ENCODE results near the gene TOX3. TPM values are rescaled to one million over a fixed set of nuclear protein-coding genes. Genes with fewer than 3 reads are reported as not detected.

Gene TOX3
- total RNA-seq, 1 experiment from 2014 or later, result 20.2 TPM

GRCh38 chr16:52544703-52545102 is 2.2 kb downstream of the TOX3 start (continued):
- TF ChIP-seq ZNF671 (CRISPR knock-in tag; IDR thresholded peaks at IDR 0.05), result no peak
- TF ChIP-seq CDX4 (CRISPR knock-in tag; IDR thresholded peaks at IDR 0.05; ENCODE audit: borderline replicate concordance), result no peak
- TF ChIP-seq, protein P1, sequence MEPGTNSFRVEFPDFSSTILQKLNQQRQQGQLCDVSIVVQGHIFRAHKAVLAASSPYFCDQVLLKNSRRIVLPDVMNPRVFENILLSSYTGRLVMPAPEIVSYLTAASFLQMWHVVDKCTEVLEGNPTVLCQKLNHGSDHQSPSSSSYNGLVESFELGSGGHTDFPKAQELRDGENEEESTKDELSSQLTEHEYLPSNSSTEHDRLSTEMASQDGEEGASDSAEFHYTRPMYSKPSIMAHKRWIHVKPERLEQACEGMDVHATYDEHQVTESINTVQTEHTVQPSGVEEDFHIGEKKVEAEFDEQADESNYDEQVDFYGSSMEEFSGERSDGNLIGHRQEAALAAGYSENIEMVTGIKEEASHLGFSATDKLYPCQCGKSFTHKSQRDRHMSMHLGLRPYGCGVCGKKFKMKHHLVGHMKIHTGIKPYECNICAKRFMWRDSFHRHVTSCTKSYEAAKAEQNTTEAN (CRISPR knock-in tag; IDR thresholded peaks at IDR 0.05), result no peak
- TF ChIP-seq, protein P2, sequence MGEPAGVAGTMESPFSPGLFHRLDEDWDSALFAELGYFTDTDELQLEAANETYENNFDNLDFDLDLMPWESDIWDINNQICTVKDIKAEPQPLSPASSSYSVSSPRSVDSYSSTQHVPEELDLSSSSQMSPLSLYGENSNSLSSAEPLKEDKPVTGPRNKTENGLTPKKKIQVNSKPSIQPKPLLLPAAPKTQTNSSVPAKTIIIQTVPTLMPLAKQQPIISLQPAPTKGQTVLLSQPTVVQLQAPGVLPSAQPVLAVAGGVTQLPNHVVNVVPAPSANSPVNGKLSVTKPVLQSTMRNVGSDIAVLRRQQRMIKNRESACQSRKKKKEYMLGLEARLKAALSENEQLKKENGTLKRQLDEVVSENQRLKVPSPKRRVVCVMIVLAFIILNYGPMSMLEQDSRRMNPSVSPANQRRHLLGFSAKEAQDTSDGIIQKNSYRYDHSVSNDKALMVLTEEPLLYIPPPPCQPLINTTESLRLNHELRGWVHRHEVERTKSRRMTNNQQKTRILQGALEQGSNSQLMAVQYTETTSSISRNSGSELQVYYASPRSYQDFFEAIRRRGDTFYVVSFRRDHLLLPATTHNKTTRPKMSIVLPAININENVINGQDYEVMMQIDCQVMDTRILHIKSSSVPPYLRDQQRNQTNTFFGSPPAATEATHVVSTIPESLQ (CRISPR knock-in tag; IDR thresholded peaks at IDR 0.05), result no peak

GRCh38 chr16:52543654-52544053 is 3.3 kb downstream of the TOX3 start:
- H3K9me3 Mint-ChIP-seq, result no peaks in the 10 kb centered on the region
- peak overlapping the region; percentile 29 for H3K4me3 Mint-ChIP-seq
- H3K36me3 Mint-ChIP-seq, result peaks cover 16% of the 10 kb centered on the region
- peaks cover 19% of the 10 kb centered on the region for H3K27me3 Mint-ChIP-seq (ENCODE audit: low read depth)
- DNase-seq (ENCODE audit: low spot score), result no peak
- CTCF ChIA-PET, result no interaction called here
- TF ChIP-seq, protein P3, sequence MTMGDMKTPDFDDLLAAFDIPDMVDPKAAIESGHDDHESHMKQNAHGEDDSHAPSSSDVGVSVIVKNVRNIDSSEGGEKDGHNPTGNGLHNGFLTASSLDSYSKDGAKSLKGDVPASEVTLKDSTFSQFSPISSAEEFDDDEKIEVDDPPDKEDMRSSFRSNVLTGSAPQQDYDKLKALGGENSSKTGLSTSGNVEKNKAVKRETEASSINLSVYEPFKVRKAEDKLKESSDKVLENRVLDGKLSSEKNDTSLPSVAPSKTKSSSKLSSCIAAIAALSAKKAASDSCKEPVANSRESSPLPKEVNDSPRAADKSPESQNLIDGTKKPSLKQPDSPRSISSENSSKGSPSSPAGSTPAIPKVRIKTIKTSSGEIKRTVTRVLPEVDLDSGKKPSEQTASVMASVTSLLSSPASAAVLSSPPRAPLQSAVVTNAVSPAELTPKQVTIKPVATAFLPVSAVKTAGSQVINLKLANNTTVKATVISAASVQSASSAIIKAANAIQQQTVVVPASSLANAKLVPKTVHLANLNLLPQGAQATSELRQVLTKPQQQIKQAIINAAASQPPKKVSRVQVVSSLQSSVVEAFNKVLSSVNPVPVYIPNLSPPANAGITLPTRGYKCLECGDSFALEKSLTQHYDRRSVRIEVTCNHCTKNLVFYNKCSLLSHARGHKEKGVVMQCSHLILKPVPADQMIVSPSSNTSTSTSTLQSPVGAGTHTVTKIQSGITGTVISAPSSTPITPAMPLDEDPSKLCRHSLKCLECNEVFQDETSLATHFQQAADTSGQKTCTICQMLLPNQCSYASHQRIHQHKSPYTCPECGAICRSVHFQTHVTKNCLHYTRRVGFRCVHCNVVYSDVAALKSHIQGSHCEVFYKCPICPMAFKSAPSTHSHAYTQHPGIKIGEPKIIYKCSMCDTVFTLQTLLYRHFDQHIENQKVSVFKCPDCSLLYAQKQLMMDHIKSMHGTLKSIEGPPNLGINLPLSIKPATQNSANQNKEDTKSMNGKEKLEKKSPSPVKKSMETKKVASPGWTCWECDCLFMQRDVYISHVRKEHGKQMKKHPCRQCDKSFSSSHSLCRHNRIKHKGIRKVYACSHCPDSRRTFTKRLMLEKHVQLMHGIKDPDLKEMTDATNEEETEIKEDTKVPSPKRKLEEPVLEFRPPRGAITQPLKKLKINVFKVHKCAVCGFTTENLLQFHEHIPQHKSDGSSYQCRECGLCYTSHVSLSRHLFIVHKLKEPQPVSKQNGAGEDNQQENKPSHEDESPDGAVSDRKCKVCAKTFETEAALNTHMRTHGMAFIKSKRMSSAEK (CRISPR knock-in tag; IDR thresholded peaks at IDR 0.05; ENCODE audit: borderline replicate concordance), result no peak
- TF ChIP-seq NR2C2 (CRISPR knock-in tag; IDR thresholded peaks at IDR 0.05), result no peak
- peaks cover 46% of the 10 kb centered on the region for H3K4me1 Mint-ChIP-seq
- no peak overlapping the region for H3K27ac Mint-ChIP-seq
- POLR2A ChIA-PET, result no interaction called here
- ATAC-seq, result no peak

DNA sequence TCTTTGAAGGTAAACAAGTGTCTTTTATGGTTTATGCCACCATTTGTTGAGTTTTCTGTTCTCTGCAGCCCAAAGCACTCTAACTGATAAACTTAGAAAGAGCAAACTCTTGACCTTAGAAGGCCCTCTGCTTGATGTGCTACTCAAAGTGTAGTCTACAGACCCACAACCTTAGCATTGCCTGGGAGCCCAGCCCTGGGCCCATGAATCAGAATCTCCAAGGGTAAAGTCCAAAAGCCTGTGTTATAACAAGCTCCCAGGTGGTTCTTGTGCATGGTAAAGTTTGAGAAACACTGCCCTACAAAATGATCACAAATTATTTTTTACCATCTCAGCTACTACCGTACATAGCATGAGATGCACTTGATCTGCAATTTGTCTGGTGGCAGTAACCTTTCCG is 6.0 kb downstream of the TOX3 start:
- Mint-ChIP-seq H3K27me3 (ENCODE audit: low read depth) (peaks cover 5% of the 10 kb centered on the region), H3K4me1 (peaks cover 37% of the 10 kb centered on the region), H3K4me3 (no peak overlapping the region), H3K27ac (no peak overlapping the region), H3K36me3 (peaks cover 23% of the 10 kb centered on the region), H3K9me3 (peaks cover 3% of the 10 kb centered on the region; the same call in 1 of the 2 replicates)
- CTCF ChIA-PET, result no interaction called here
- POLR2A ChIA-PET, result no interaction called here
- no peak for DNase-seq (ENCODE audit: low spot score)
- no peak for ATAC-seq
- TF ChIP-seq OVOL2 (CRISPR knock-in tag; IDR thresholded peaks at IDR 0.05; ENCODE audit: borderline replicate concordance), result no peak
- TF ChIP-seq AR (CRISPR knock-in tag; IDR thresholded peaks at IDR 0.05), result no peak
- no peak for TF ChIP-seq NR3C1 (CRISPR knock-in tag; conservative IDR thresholded peaks at IDR 0.05; ENCODE audit: low read depth)
- no peak for TF ChIP-seq SMAD4 (CRISPR knock-in tag; IDR thresholded peaks at IDR 0.05)
- TF ChIP-seq ATF1 (CRISPR knock-in tag; IDR thresholded peaks at IDR 0.05), result no peak
- no peak for TF ChIP-seq ZNF121 (CRISPR knock-in tag; IDR thresholded peaks at IDR 0.05)
- TF ChIP-seq SP1 (CRISPR knock-in tag; conservative IDR thresholded peaks at IDR 0.05), result no peak
- no peak for TF ChIP-seq FOXJ3 (CRISPR knock-in tag; IDR thresholded peaks at IDR 0.05; ENCODE audit: borderline replicate concordance)
- no peak for TF ChIP-seq EMX1 (CRISPR knock-in tag; IDR thresholded peaks at IDR 0.05)
- TF ChIP-seq CREB1 (CRISPR knock-in tag; IDR thresholded peaks at IDR 0.05), result no peak
- no peak for TF ChIP-seq FOXP1 (CRISPR knock-in tag; IDR thresholded peaks at IDR 0.05; ENCODE audit: borderline replicate concordance)
- no peak for TF ChIP-seq ELF4 (CRISPR knock-in tag; IDR thresholded peaks at IDR 0.05; ENCODE audit: low read depth)
- no peak for TF ChIP-seq TP53 (CRISPR knock-in tag; IDR thresholded peaks at IDR 0.05)
- TF ChIP-seq RELA (CRISPR knock-in tag; IDR thresholded peaks at IDR 0.05; ENCODE audit: borderline replicate concordance), result no peak
- no peak for TF ChIP-seq PRRX2 (CRISPR knock-in tag; IDR thresholded peaks at IDR 0.05)

Data from WTC11 (cell line).